Activated T-helper 1 cell treated with anti-CD3 and anti-CD28 coated beads, Interleukin-12 subunit alpha, Interleukin-12 subunit beta, Interleukin-2, Interleukin-4 antibody, amounts not matched to agents 30 ng/mL and 10 ng/mL and 1 ng/mL, durations not matched to agents 14 hours and 24 hours and 36 hours (primary cell): Measurements from ENCODE around the gene ATL1. TPM values are rescaled to one million over a fixed set of nuclear protein-coding genes. Genes with fewer than 3 reads are reported as not detected.
"Not testable (repeated sequence)": the region's sequence is repeated elsewhere in the genome, so short reads cannot be mapped to it uniquely, and the experiment has no call there.

Experiments used
- DNase-seq: peaks from one replicate; pipeline ENCODE4 v3.0.0; 2021; ENCODE audit warnings: low spot score
- H3K27ac Mint-ChIP-seq: one replicate; pipeline ENCODE4 v1.8.0; 2021; ENCODE audit warnings: mild to moderate bottlenecking, mixed read lengths
- H3K27me3 Mint-ChIP-seq: one replicate; pipeline ENCODE4 v1.8.0; 2022; ENCODE audit warnings: mild to moderate bottlenecking, moderate library complexity, mixed read lengths; ENCODE audit not compliant: insufficient read depth
- H3K36me3 Mint-ChIP-seq: one replicate; pipeline ENCODE4 v1.8.0; 2021; ENCODE audit warnings: low read depth, mixed read lengths
- H3K4me1 Mint-ChIP-seq: one replicate; pipeline ENCODE4 v1.8.0; 2021; ENCODE audit warnings: low read depth, mixed read lengths
- H3K4me3 Mint-ChIP-seq: one replicate; pipeline ENCODE4 v1.8.0; 2021; ENCODE audit warnings: mild to moderate bottlenecking, moderate library complexity, mixed read lengths
- H3K9me3 Mint-ChIP-seq: one replicate; pipeline ENCODE4 v1.8.0; 2021; ENCODE audit warnings: mixed read lengths
- intact Hi-C: fragments of 100-400 bp; cut with micrococcal nuclease; formaldehyde crosslinking; loops from one replicate; pipeline ENCODE4 v1.15.1; 2024
- total RNA-seq: library from RNA; stranded (reverse); gene quantifications from 2 replicates; pipeline ENCODE4 v1.2.3, GENCODE V29; 2022

ATL1 gene
- total RNA-seq, 1 donor from 2014 or later = 0.83 TPM

DNA sequence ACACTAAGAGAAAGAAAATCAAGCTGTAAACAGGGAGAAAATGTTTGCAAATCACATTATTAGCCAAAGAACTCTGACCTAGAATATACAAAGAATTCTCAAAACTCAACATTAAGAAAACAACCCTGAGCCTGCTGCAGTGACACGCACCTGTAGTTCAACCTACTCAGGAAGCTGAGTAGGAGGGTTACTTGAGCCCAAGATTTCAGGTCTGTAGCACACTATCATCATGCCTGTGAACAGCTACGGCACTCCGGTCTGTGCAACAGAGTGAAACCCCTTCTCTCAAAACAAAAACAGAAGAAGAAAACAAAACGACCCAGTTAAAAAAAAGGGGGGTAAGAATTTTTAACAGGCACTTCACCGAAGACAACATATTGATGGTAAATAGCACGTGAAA lies 87.3 kb downstream of the ATL1 start:
- intact Hi-C loops = no loop called here
- no peaks in the 10 kb centered on the region for H3K27me3 Mint-ChIP-seq
- no peak for DNase-seq
- H3K4me3 Mint-ChIP-seq = no peak overlapping the region
- no peaks in the 10 kb centered on the region for H3K9me3 Mint-ChIP-seq
- H3K27ac Mint-ChIP-seq = no peak overlapping the region
- no peaks in the 10 kb centered on the region for H3K4me1 Mint-ChIP-seq
- H3K36me3 Mint-ChIP-seq = peaks cover 3% of the 10 kb centered on the region

DNA sequence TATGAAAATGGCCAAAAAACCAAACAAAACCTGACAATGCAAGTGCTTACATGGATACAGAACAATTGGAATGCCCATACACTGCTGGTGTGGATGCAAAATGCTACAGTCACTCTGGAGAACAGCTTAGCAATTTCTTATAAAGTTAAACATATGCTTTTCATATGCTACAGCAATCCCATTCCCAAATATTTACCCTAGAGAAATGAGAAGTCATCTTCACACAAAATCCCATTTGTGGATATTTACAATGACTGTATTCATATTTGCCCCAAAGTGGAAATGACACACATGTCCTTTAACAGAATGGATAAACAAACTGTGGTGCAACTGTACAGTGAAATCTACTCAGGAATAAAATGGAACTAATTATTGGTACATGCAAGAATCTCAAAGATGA lies 87.8 kb downstream of the ATL1 start:
- intact Hi-C loops = no loop called here
- no peaks in the 10 kb centered on the region for H3K9me3 Mint-ChIP-seq
- no peak overlapping the region for H3K4me3 Mint-ChIP-seq

DNA sequence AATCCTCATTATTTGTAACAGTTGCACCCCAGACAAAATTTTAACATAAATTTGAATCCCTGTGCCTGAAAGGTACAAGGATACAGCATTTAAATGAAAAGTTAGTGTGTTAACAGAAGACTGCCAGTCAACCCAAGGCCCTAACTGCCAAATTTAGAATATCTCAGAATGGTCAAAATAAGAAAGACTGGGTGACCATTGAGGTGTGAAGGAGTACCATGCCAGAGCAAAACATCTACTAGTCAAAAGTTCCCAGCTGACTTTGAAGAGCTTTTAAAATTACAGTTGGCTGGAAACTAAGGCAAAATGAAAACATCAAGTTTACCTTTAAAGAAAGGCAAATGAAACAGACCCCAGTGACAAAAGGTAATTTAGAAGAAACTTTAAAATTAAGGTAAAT lies 89.7 kb downstream of the ATL1 start:
- intact Hi-C loops = no loop called here
- H3K4me1 Mint-ChIP-seq = no peaks in the 10 kb centered on the region
- DNase-seq = no peak
- no peaks in the 10 kb centered on the region for H3K27me3 Mint-ChIP-seq
- peaks cover 1% of the 10 kb centered on the region for H3K36me3 Mint-ChIP-seq
- H3K9me3 Mint-ChIP-seq = no peaks in the 10 kb centered on the region
- H3K27ac Mint-ChIP-seq = no peak overlapping the region
- H3K4me3 Mint-ChIP-seq = no peak overlapping the region

More for the DNA sequence above, 87.8 kb downstream of the ATL1 start:
- H3K27ac Mint-ChIP-seq = no peak overlapping the region
- no peaks in the 10 kb centered on the region for H3K27me3 Mint-ChIP-seq
- peaks cover 3% of the 10 kb centered on the region for H3K36me3 Mint-ChIP-seq
- no peak for DNase-seq
- H3K4me1 Mint-ChIP-seq = no peaks in the 10 kb centered on the region

DNA sequence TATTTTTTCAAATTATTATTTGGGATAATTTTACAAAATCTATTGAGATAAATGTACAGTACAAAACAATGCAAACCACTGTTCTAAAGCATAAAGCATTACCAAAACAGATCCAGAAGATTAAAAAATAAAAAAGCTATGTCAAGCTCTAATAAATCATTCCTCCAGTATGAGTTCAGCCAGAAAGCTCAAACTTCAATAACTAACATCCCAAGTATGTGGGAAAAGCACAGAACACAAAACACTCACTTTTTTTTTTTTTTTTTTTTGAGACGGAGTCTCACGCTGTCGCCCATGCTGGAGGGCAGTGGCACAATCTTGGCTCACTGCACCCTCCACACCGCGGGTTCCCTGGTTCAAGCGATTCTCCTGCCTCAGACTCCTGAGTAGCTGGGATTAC lies 96.8 kb downstream of the ATL1 start:
- H3K9me3 Mint-ChIP-seq = no peaks in the 10 kb centered on the region
- no peak overlapping the region for H3K27ac Mint-ChIP-seq
- no peaks in the 10 kb centered on the region for H3K4me1 Mint-ChIP-seq
- no peak for DNase-seq
- H3K27me3 Mint-ChIP-seq = no peaks in the 10 kb centered on the region
- peaks cover 1% of the 10 kb centered on the region for H3K36me3 Mint-ChIP-seq
- no peak overlapping the region for H3K4me3 Mint-ChIP-seq
- intact Hi-C loops = no loop called here

DNA sequence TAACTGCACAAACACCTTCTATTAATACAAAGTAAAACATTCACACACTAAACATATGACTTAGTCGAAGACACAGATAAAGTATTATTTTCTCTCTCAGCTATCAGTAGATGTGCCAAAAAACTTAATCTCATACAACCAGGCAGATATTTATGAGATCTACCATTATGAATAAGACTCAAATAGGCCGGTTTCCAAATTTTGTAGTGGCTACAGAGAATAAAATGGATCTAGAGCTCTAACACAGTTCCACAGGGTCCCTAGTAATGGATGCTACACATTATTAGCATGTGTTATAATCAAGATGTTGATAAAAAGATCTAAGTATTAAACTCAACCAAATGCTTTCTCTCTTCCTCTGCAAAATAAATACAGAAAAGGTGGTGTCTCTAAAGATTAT lies 97.8 kb downstream of the ATL1 start:
- no peaks in the 10 kb centered on the region for H3K4me1 Mint-ChIP-seq
- H3K4me3 Mint-ChIP-seq = no peak overlapping the region
- H3K27ac Mint-ChIP-seq = no peak overlapping the region
- H3K9me3 Mint-ChIP-seq = no peaks in the 10 kb centered on the region
- no peaks in the 10 kb centered on the region for H3K36me3 Mint-ChIP-seq
- no peaks in the 10 kb centered on the region for H3K27me3 Mint-ChIP-seq
- DNase-seq = no peak
- intact Hi-C loops = no loop called here

DNA sequence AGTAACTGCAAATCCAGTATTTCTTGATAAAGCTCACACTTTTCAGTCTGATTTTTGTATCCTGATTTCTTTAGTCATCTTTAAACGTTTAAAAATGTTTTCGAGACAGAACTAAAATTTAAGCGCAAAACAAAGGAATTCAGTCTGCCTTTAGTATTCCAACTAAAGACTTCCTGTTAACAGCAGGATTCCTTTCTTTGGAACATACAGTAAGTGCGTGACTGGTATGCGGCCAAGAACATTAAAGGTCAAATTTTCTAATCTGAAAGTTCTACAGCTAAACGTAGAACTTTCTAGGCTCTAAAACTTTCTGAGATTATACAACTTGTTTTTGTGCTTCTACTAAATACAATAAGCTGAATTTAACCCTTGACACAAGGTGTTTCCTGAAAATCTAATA lies 98.3 kb downstream of the ATL1 start:
- H3K9me3 Mint-ChIP-seq = no peaks in the 10 kb centered on the region
- peaks cover 2% of the 10 kb centered on the region for H3K36me3 Mint-ChIP-seq
- intact Hi-C loops = no loop called here
- no peak overlapping the region for H3K27ac Mint-ChIP-seq
- no peaks in the 10 kb centered on the region for H3K4me1 Mint-ChIP-seq
- no peaks in the 10 kb centered on the region for H3K27me3 Mint-ChIP-seq
- no peak for DNase-seq
- H3K4me3 Mint-ChIP-seq = no peak overlapping the region

DNA sequence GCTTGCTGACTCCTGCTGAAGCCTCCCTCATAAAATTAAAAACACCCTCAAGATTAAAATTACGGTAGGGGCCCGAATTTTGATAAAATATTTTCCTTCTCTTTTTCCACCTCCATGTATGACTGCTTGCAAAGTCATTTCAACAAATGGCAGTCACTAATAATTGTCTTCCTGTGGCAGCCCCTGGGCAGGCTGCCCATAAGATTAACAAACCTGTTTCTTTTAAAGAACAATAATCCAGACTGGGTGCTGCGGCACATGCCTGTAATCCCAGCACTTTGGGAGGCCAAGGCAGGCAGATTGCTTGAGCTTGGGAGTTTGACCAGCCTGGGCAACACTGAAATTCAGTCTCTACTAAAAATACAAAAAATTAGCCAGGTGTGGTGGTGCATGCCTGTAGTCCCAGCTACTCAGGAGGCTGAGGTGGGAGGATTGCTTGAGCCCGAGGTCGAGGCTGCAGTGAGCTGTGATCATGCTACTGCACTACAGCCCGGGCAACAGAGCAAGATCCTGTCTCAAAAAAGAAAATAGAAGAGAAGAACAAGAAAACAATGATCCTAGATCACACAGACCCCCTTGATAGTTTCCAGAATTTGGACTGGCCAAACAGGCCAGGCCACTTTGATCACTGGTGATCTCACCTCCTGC lies 99.5 kb downstream of the ATL1 start:
- no peak for DNase-seq
- H3K27ac Mint-ChIP-seq = no peak overlapping the region

DNA sequence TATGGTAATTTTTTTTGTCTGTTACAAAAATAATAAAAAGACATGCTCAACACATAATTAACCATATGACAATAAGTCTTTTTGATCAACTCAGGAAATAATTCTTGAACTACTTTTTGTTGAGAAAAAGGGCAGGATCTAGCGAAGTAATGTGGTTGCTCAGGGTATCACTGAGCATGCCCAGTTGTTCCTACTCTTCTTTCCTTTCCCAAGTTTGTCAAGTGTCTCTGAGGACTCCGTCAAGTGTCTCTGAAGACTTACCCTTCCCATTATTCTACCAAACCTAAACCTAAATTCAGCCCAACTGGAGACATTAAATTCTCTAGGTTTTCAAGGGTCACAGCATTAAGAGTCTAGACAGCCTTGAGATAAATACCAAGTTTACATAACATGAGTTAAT lies 104.6 kb downstream of the ATL1 start:
- H3K9me3 Mint-ChIP-seq, H3K27me3 Mint-ChIP-seq, DNase-seq, H3K36me3 Mint-ChIP-seq, H3K4me3 Mint-ChIP-seq, H3K27ac Mint-ChIP-seq: not testable (repeated sequence)
- intact Hi-C loops = loop anchor here (10.0 kb wide), 1 partner anchor 970 kb away; the partner anchor contains the start of gene KLHDC1
- peaks cover 15% of the 10 kb centered on the region for H3K4me1 Mint-ChIP-seq

More for the DNA sequence above, 99.5 kb downstream of the ATL1 start:
- Mint-ChIP-seq H3K36me3 (peaks cover 7% of the 10 kb centered on the region), H3K4me3 (no peak overlapping the region), H3K4me1 (no peaks in the 10 kb centered on the region), H3K9me3 (no peaks in the 10 kb centered on the region), H3K27me3 (no peaks in the 10 kb centered on the region)
- intact Hi-C loops = no loop called here

DNA sequence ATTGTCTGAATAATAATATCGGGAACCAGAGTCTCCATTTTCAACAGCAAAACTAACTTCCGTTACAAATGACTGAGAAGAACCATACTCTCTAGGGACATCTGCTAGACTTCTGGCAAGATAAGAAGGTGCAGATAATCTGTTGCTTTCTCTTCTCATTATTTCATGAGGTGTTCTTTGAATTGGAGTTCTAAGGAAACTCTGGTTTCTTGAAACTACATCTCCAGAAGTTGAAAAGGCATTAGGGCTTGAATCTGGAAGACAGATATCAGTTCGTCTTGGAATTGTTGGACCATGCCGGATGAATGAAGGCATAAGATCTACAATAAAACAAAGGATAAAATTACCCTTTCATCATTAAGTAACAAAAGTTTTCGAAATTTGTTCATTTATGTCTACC lies 105.4 kb downstream of the ATL1 start:
- intact Hi-C loops = loop anchor here (5.0 to 10.0 kb wide), 4 partner anchors 58 to 970 kb away; partner anchors contain the start of genes ATL1, KLHDC1 and MAP4K5
- not testable (repeated sequence) for H3K36me3 Mint-ChIP-seq, H3K4me3 Mint-ChIP-seq, H3K9me3 Mint-ChIP-seq, DNase-seq, H3K27ac Mint-ChIP-seq, H3K27me3 Mint-ChIP-seq
- peaks cover 15% of the 10 kb centered on the region for H3K4me1 Mint-ChIP-seq

DNA sequence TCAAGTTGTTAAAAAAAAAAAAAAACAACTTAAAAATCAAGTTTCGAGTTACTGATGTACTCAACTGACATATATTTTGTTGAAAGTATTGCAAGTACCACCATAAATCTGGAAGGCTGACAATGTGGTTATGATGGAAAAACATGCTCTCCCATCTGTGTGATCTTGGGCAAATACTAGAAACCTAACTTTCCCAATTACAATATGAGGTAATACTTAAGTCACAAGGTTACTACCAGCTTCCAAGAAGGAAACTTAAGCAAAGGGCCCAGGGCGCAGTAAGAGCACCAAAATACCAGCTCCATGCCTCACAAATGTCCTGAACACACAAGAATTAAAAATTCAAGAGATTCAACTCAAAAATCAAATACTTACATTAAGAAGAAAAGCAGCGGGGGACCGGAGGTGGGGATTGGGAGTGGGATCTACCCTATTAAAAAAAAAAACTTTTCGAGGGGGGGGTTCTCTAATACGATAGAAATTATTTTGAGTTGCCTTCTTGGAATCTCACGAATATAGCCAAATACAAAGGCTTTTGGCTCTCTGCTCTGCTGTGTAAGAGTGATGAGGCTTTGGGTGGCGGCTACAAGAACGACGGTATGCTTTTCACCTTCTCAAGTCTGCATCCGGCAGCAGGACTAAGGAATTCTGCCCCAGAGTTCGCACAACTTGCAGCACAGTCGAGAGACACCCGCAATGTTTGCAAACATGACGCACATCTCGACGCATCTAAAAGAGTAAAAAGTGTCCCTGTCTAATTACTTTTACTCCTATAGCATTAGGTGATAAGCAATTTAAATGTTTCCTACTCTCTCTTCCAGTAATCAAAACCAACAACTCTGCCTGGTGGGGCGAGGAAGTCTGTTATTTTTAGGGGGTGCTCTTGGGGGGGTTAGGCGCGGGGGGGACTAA lies 107.1 kb downstream of the ATL1 start:
- H3K27ac Mint-ChIP-seq = peak overlapping the region; percentile 55
- intact Hi-C loops = loop anchor here (2.0 to 10.0 kb wide), 6 partner anchors 60 to 972 kb away; partner anchors contain the start of genes ATL1, KLHDC1 and MAP4K5
- peak; percentile 5 for DNase-seq

DNA sequence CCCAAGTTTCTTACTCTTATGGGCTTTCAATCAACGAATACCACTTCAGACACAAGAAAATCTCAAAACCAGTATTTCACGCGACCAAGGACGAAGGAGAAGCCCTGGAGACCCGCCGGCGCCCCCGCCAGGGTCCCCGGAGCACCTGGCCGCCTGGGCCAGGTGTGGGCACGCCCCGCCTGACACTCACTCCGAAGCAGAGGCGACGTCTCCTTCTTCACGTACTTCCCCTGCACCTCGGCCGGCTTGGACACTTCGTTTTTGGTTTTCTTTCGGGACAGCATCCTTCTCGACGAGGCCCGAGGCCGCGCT lies 107.7 kb downstream of the ATL1 start:
- H3K4me1 Mint-ChIP-seq = peaks cover 15% of the 10 kb centered on the region
- peaks cover 9% of the 10 kb centered on the region for H3K36me3 Mint-ChIP-seq
- peak overlapping the region; percentile 86 for H3K4me3 Mint-ChIP-seq
- H3K27me3 Mint-ChIP-seq = peaks cover 10% of the 10 kb centered on the region
- H3K27ac Mint-ChIP-seq = peak overlapping the region; percentile 47
- DNase-seq = no peak
- intact Hi-C loops = loop anchor here (2.0 to 10.0 kb wide), 6 partner anchors 60 to 973 kb away; partner anchors contain the start of genes ATL1, KLHDC1 and MAP4K5
- no peaks in the 10 kb centered on the region for H3K9me3 Mint-ChIP-seq

More for the DNA sequence above, 107.1 kb downstream of the ATL1 start:
- Mint-ChIP-seq H3K4me1 (peaks cover 15% of the 10 kb centered on the region), H3K36me3 (peaks cover 9% of the 10 kb centered on the region), H3K4me3 (peak overlapping the region; percentile 86), H3K9me3 (no peaks in the 10 kb centered on the region), H3K27me3 (peaks cover 10% of the 10 kb centered on the region)

DNA sequence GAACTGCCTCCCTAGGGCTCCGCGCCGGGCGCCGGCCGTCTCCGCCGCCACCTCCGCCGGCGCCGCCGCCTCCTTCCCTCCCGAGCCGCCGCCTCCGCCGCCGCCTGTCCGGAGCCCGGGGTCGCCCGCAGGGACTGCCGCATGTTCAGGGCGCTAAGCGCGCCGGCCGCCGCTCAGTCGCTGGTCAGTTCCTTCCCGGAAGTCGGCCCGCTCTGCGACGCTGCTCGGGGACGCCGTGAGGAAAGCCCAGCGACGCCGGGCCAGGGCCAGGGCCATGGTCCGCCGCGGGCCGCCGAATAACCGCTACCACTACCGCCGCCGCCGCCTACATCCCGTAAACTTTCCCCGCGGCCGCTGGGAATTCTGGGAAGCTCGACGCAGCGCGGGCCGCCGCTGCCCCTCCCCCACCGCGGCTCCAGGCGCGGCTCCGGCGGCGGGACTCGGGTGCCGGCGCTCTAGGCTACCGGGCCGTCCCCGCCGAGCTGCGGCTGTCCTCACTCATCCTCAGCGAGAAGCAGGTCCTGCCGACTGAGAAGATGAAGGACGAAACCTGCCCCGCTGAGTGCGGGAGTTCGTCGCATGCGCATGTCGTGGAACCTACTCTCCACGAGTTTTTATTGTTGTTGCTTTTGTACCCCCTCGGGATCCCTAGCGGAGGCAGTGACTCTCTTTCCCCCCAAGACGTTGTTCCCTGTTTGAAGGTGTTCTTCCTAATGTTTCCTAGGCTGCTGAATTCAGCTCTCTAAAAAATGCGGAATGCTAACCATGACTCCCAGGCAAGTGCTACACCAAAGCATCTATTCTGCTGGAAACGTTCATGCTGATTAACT lies 108.3 kb downstream of the ATL1 start, which contains the start of gene SAV1:
TSS of gene SAV1 (minus strand) at position 311 of the 830 bp plus-strand sequence. CDS start 339 bp downstream, outside the sequence.
- intact Hi-C loops = loop anchor here (1.0 to 10.0 kb wide), 9 partner anchors 59 to 973 kb away; partner anchors contain the start of genes ATL1, KLHDC1 and MAP4K5
- H3K4me1 Mint-ChIP-seq = peaks cover 15% of the 10 kb centered on the region
- H3K27ac Mint-ChIP-seq = peak within 1 kb of the TSS; percentile 47
- H3K36me3 Mint-ChIP-seq = peaks cover 8% of the 10 kb centered on the region
- DNase-seq = peak; percentile 20
- H3K4me3 Mint-ChIP-seq = peak within 1 kb of the TSS; percentile 86
- H3K27me3 Mint-ChIP-seq = peaks cover 10% of the 10 kb centered on the region
- H3K9me3 Mint-ChIP-seq = no peaks in the 10 kb centered on the region
